Measurements from ENCODE around the gene SLC24A3.
"Not testable (repeated sequence)": the region's sequence is repeated elsewhere in the genome, so short reads cannot be mapped to it uniquely, and the experiment has no call there.

Gene SLC24A3

GRCh38 chr20:19609642-19610223, 397.3 kb downstream of the SLC24A3 start:
- DNase-seq: no peak

GRCh38 chr20:19615629-19616028, 403.2 kb downstream of the SLC24A3 start:
- no peak for DNase-seq

GRCh38 chr20:19616081-19616480, 403.6 kb downstream of the SLC24A3 start:
- no peak for DNase-seq

GRCh38 chr20:19616620-19617019, 404.2 kb downstream of the SLC24A3 start:
- no peak for DNase-seq

- no peak for DNase-seq
These were observed 404.8 kb downstream of the SLC24A3 start for GRCh38 chr20:19617256-19617655.

- DNase-seq: no peak
These were observed 406.3 kb downstream of the SLC24A3 start for GRCh38 chr20:19618711-19619110.

GRCh38 chr20:19619904-19620430, 407.5 kb downstream of the SLC24A3 start:
- no peak for DNase-seq

GRCh38 chr20:19620446-19620845, 408.0 kb downstream of the SLC24A3 start:
- no peak for DNase-seq

GRCh38 chr20:19621072-19621471, 408.6 kb downstream of the SLC24A3 start:
- no peak for DNase-seq

- no peak for DNase-seq
These were observed 412.0 kb downstream of the SLC24A3 start for GRCh38 chr20:19624221-19624965.

- DNase-seq: no peak
These were observed 413.0 kb downstream of the SLC24A3 start for GRCh38 chr20:19625426-19625825.

- no peak for DNase-seq
These were observed 414.5 kb downstream of the SLC24A3 start for GRCh38 chr20:19626896-19627295.

GRCh38 chr20:19628570-19629134, 416.2 kb downstream of the SLC24A3 start:
- DNase-seq: peak; percentile 33

- DNase-seq: no peak
These were observed 419.0 kb downstream of the SLC24A3 start for GRCh38 chr20:19631410-19631809.

GRCh38 chr20:19633985-19634384, 421.5 kb downstream of the SLC24A3 start:
- no peak for DNase-seq

- DNase-seq: not testable (repeated sequence)
These were observed 427.1 kb downstream of the SLC24A3 start for GRCh38 chr20:19639471-19640045.

- no peak for DNase-seq
These were observed 430.4 kb downstream of the SLC24A3 start for GRCh38 chr20:19642860-19643259.

GRCh38 chr20:19644085-19644484, 431.6 kb downstream of the SLC24A3 start:
- no peak for DNase-seq

GRCh38 chr20:19646963-19647362, 434.5 kb downstream of the SLC24A3 start:
- no peak for DNase-seq

- no peak for DNase-seq
These were observed 435.6 kb downstream of the SLC24A3 start for GRCh38 chr20:19648024-19648423.

- DNase-seq: no peak
These were observed 436.6 kb downstream of the SLC24A3 start for GRCh38 chr20:19649041-19649440.

- DNase-seq: no peak
These were observed 440.2 kb downstream of the SLC24A3 start for GRCh38 chr20:19652591-19653026.

GRCh38 chr20:19653327-19653726, 440.9 kb downstream of the SLC24A3 start:
- DNase-seq: no peak

GRCh38 chr20:19654921-19655320, 442.5 kb downstream of the SLC24A3 start:
- DNase-seq: no peak

Measured in NCI-H1694 (cell line).